GM12878 (cell line): ENCODE measurements around the gene CETN2. TPM values are rescaled to one million over a fixed set of nuclear protein-coding genes. Genes with fewer than 3 reads are reported as not detected.

Source experiments
- ATAC-seq: fragments of 200-7000 bp; cut with Tn5 transposase; 3 replicates; pipeline ENCODE4 v1.9.1; 2020; ENCODE audit warnings: mild to moderate bottlenecking, moderate library complexity
- BruUV-seq: library from RNA; stranded (reverse); fragments of 400-500 nt; replicated peaks from 2 replicates; lab custom pipeline; 2021; lab: Mats Ljungman, UMichigan
- CTCF ChIA-PET: fragments of 300-600 bp; sonication (Branson Sonifier 250); formaldehyde crosslinking; extraction: SDS; loops from one replicate; lab custom pipeline; 2021; ENCODE audit warnings: inconsistent platforms; lab: Yijun Ruan, JAX
- POLR2A ChIA-PET: fragments of 350-600 bp; formaldehyde crosslinking; extraction: SDS; loops from one replicate; lab custom pipeline; 2021; ENCODE audit warnings: inconsistent platforms; lab: Charles Lee
- RAD21 ChIA-PET: fragments of 300-600 bp; sonication (Branson Sonifier 250); formaldehyde crosslinking; loops from one replicate; lab custom pipeline; 2023; ENCODE audit warnings: antibody characterized with exemption; ENCODE audit not compliant: unreplicated experiment; lab: Charles Lee
- SMC1A ChIA-PET: fragments of 300-600 bp; sonication (Branson Sonifier 250); formaldehyde crosslinking; loops from one replicate; lab custom pipeline; 2023; ENCODE audit not compliant: unreplicated experiment, uncharacterized antibody; lab: Charles Lee
- DNase-seq: peaks from one replicate; pipeline ENCODE4 v3.0.0-alpha.2; 2011; ENCODE audit warnings: low read depth, low spot score
- FAIRE-seq: peaks from 3 replicates; lab custom pipeline; 2011; peaks lifted over from hg19 to GRCh38; lab: Jason Lieb, UNC
- H2AFZ ChIP-seq: 2 replicates; pipeline ENCODE4 v1.6.0; 2011; ENCODE audit warnings: low read depth, low read length, control low read depth; ENCODE audit not compliant: control insufficient read depth
- H3K27ac ChIP-seq: 2 replicates; pipeline ENCODE4 v1.5.1; 2011; ENCODE audit warnings: control low read depth; ENCODE audit not compliant: control insufficient read depth, insufficient read depth
- H3K27me3 ChIP-seq, 2 experiments: replicated peaks in 1 of 2; 2 replicates each; pipeline versions ENCODE4 v1.6.0 to v1.6.1; 2011; ENCODE audit warnings: low read length in 1 of 2; ENCODE audit not compliant: control insufficient read depth in 2 of 2, insufficient read depth in 2 of 2
- H3K36me3 ChIP-seq, 2 experiments: 2 replicates each; pipeline ENCODE4 v1.5.1; 2011; ENCODE audit warnings: low read length in 1 of 2; ENCODE audit not compliant: control insufficient read depth in 2 of 2, insufficient read depth in 2 of 2
- H3K4me1 ChIP-seq: 2 replicates; pipeline ENCODE4 v1.6.1; 2011; ENCODE audit warnings: mild to moderate bottlenecking, low read length, moderate library complexity, mixed read lengths; ENCODE audit not compliant: control insufficient read depth, insufficient read depth
- H3K4me2 ChIP-seq: 2 replicates; pipeline ENCODE4 v1.6.0; 2011; ENCODE audit warnings: control low read depth; ENCODE audit not compliant: control insufficient read depth, insufficient read depth
- H3K4me3 ChIP-seq: fragments of 200-600 bp; sonication (generic); 2 replicates; pipeline ENCODE4 v1.5.1; 2016
- H3K79me2 ChIP-seq: 2 replicates; pipeline ENCODE4 v1.6.0; 2011; ENCODE audit warnings: low read length; ENCODE audit not compliant: control insufficient read depth, insufficient read depth
- H3K9ac ChIP-seq: 2 replicates; pipeline ENCODE4 v1.8.0; 2011; ENCODE audit warnings: low read length, control low read depth, mixed read lengths; ENCODE audit not compliant: control insufficient read depth, insufficient read depth
- H3K9me3 ChIP-seq: replicated peaks from 3 replicates; pipeline ENCODE4 v1.5.1; 2011; ENCODE audit warnings: mild to moderate bottlenecking, low read length; ENCODE audit not compliant: control insufficient read depth, insufficient read depth
- H4K20me1 ChIP-seq: 2 replicates; pipeline ENCODE4 v1.6.0; 2011; ENCODE audit not compliant: control insufficient read depth, insufficient read depth
- ATF7 ChIP-seq: fragments of 450-650 bp; IDR thresholded peaks from 2 replicates; pipeline ENCODE4 v1.6.1; 2016; ENCODE audit warnings: low read depth, mild to moderate bottlenecking
- BACH1 ChIP-seq: fragments of 450-650 bp; IDR thresholded peaks from 2 replicates; pipeline ENCODE4 v1.6.1; 2017; ENCODE audit warnings: mild to moderate bottlenecking, borderline replicate concordance
- RFX5 ChIP-seq: IDR thresholded peaks from 2 replicates; pipeline ENCODE4 v1.6.1; 2011; ENCODE audit warnings: low read depth, low read length, improper control_type of control experiment
- SREBF1 ChIP-seq: IDR thresholded peaks from 2 replicates; pipeline ENCODE4 v1.6.1; 2012; ENCODE audit warnings: mild to moderate bottlenecking, low read length
- ZSCAN29 ChIP-seq: fragments of 450-650 bp; IDR thresholded peaks from 2 replicates; pipeline ENCODE4 v1.6.1; 2017; ENCODE audit warnings: mild to moderate bottlenecking, moderate library complexity
- WGBS: methylation state at CpG from one replicate; pipeline ENCODE4 v1.1.6; 2016; ENCODE audit warnings: low lambda C conversion rate; ENCODE audit not compliant: insufficient replicate concordance, insufficient coverage; ENCODE audit errors: missing lambda C conversion rate; 5-methylcytosine and 5-hydroxymethylcytosine counted together
- in situ Hi-C: fragments of 300-500 bp; cut with MboI; formaldehyde crosslinking; loops from 9 replicates; pipeline ENCODE4 v1.14.3; 2018; ENCODE audit warnings: mixed read lengths
- intact Hi-C: fragments of 100-400 bp; cut with micrococcal nuclease; formaldehyde crosslinking; loops from one replicate; pipeline ENCODE4 v1.14.2; 2022; ENCODE audit not compliant: unreplicated experiment
- polyA plus RNA-seq, 11 experiments: library from polyadenylated mRNA; depleted of rRNA in 4 of 11; unstranded in 6 of 11; stranded (reverse) in 5 of 11; fragments of >200 nt; fragmentation: Nextera tagmentation in 4 of 11; fragmentation: Illumina TruSeq in 1 of 11; extraction: Ambion mirVana in 4 of 11; extraction: Trizol in 1 of 11; gene quantifications; 1 replicate in 1 of 11; 2 replicates in 10 of 11; pipeline versions ENCODE4 v1.2.1 to v1.2.3, GENCODE V29; 2011 to 2016; ENCODE audit warnings: inconsistent platforms in 2 of 11, missing spikeins in 2 of 11, low read depth in 1 of 11
- total RNA-seq, 4 experiments: library from RNA; depleted of rRNA in 3 of 4; stranded (reverse); fragments of >200 nt in 3 of 4; fragmentation: Illumina TruSeq in 1 of 4; extraction: Trizol in 1 of 4; gene quantifications; 2 replicates each; pipeline versions ENCODE4 v1.2.1 to v1.2.3, GENCODE V29; 2013 to 2021
- TF ChIP-seq, protein P1 (sequence below): fragments of 450-650 bp; IDR thresholded peaks from 2 replicates; pipeline ENCODE4 v1.6.1; 2018; ENCODE audit warnings: mild to moderate bottlenecking, low read depth, moderate library complexity; ENCODE audit not compliant: partially characterized antibody

Gene CETN2
- total and polyA plus RNA-seq, 10 of the 15 experiments (the other 5 are each of a cell fraction or from before 2014, with no cell fraction given): 12.0 to 30.3 (median 20.0) TPM

DNA sequence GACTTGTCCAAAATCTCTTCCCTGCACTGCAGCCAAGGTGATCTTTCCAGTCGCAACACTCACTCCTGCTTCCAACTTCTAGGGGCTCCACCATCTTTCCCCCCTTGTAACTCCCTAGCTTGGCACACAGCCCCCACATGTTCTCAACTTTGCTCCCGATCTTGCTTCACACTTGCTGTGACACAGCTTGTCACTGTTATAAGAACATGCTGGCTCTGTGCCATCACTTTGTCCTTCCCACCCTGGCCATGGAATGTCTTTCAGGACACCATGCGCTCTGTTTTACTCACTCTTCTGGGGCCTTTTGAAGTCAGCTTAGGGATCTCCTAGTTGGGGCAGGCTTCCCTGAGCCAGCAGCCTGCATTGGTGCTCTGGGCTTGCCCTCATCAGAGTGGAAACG is 2.8 kb upstream of the CETN2 start:
- no TSS peak for BruUV-seq
- 48% methylated on average over 4 of the region's 4 CpGs for WGBS
- ATAC-seq: no peak
- RAD21 ChIA-PET: no interaction called here
- Histone ChIP-seq H3K27me3 (no peaks in the 10 kb centered on the region), H3K9me3 (no peaks in the 10 kb centered on the region), H3K27ac (no peak overlapping the region), H3K36me3 (no peaks in the 10 kb centered on the region; a peak in 1 of 4 replicates), H3K79me2 (peaks cover 15% of the 10 kb centered on the region), H3K9ac (no peak overlapping the region), H3K4me1 (no peaks in the 10 kb centered on the region; the same call in 1 of the 2 replicates), H3K4me2 (no peak overlapping the region), H2AFZ (no peak overlapping the region), H3K4me3 (no peak overlapping the region), H4K20me1 (no peaks in the 10 kb centered on the region)
- in situ Hi-C loops (no loop called here), intact Hi-C loops (no loop called here)
- POLR2A ChIA-PET: no interaction called here
- no peak for TF ChIP-seq ATF7
- no peak for TF ChIP-seq SREBF1
- TF ChIP-seq ZSCAN29: no peak
- no peak for TF ChIP-seq RFX5
- TF ChIP-seq BACH1: no peak
- TF ChIP-seq, protein P1, sequence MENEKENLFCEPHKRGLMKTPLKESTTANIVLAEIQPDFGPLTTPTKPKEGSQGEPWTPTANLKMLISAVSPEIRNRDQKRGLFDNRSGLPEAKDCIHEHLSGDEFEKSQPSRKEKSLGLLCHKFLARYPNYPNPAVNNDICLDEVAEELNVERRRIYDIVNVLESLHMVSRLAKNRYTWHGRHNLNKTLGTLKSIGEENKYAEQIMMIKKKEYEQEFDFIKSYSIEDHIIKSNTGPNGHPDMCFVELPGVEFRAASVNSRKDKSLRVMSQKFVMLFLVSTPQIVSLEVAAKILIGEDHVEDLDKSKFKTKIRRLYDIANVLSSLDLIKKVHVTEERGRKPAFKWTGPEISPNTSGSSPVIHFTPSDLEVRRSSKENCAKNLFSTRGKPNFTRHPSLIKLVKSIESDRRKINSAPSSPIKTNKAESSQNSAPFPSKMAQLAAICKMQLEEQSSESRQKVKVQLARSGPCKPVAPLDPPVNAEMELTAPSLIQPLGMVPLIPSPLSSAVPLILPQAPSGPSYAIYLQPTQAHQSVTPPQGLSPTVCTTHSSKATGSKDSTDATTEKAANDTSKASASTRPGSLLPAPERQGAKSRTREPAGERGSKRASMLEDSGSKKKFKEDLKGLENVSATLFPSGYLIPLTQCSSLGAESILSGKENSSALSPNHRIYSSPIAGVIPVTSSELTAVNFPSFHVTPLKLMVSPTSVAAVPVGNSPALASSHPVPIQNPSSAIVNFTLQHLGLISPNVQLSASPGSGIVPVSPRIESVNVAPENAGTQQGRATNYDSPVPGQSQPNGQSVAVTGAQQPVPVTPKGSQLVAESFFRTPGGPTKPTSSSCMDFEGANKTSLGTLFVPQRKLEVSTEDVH: no peak
- FAIRE-seq: no peak
- no peak for DNase-seq
- SMC1A ChIA-PET: no interaction called here
- CTCF ChIA-PET: no interaction called here
